CD4-positive, alpha-beta T cell treated with Interferon alpha-2 for 1 hour (primary cell): Measurements from ENCODE around the gene CIZ1.
A peak's percentile ranks its signal among the peaks of the same experiment; 100 is the strongest.
"Not testable (repeated sequence)": the region's sequence is repeated elsewhere in the genome, so short reads cannot be mapped to it uniquely, and the experiment has no call there.

Experiments used
- DNase-seq, 2 donors: peaks; one replicate each; pipeline ENCODE4 v3.0.0-alpha.2; 2020 to 2022

The CIZ1 gene

GRCh38 chr9:128144239-128145181, 46.9 kb downstream of the CIZ1 start:
- DNase-seq, result no peak

- no peak for DNase-seq
Observed at GRCh38 chr9:128143525-128144238, 47.7 kb downstream of the CIZ1 start.

- no peak for DNase-seq
Observed at GRCh38 chr9:128142596-128142995, 48.8 kb downstream of the CIZ1 start.

- DNase-seq, result no peak
Observed at GRCh38 chr9:128142061-128142460, 49.3 kb downstream of the CIZ1 start.

- no peak for DNase-seq
Observed at GRCh38 chr9:128141604-128142003, 49.8 kb downstream of the CIZ1 start.

- no peak for DNase-seq
Observed at GRCh38 chr9:128139621-128140020, 51.8 kb downstream of the CIZ1 start.

- no peak for DNase-seq
Observed at GRCh38 chr9:128138001-128138400, 53.4 kb downstream of the CIZ1 start.

GRCh38 chr9:128136816-128137793, 54.3 kb downstream of the CIZ1 start:
- no peak for DNase-seq

- not testable (repeated sequence) for DNase-seq
Observed at GRCh38 chr9:128135561-128135960, 55.8 kb downstream of the CIZ1 start.

- DNase-seq, result not testable (repeated sequence)
Observed at GRCh38 chr9:128132139-128132538, 59.2 kb downstream of the CIZ1 start.

- not testable (repeated sequence) for DNase-seq
Observed at GRCh38 chr9:128131346-128131745, 60.0 kb downstream of the CIZ1 start.

- not testable (repeated sequence) for DNase-seq
Observed at GRCh38 chr9:128130651-128131050, 60.7 kb downstream of the CIZ1 start.

- peak; percentile 51 to 69 for DNase-seq
Observed at GRCh38 chr9:128129976-128130590, 61.3 kb downstream of the CIZ1 start.

GRCh38 chr9:128128836-128129590, 62.4 kb downstream of the CIZ1 start:
- no peak for DNase-seq

GRCh38 chr9:128127990-128128835, 63.2 kb downstream of the CIZ1 start:
- peak; percentile 85 to 92 for DNase-seq

GRCh38 chr9:128127568-128127989, 63.8 kb downstream of the CIZ1 start, which contains the start of gene PTGES2:
TSS of gene PTGES2 (minus strand) at chr9:128127729. CDS start at chr9:128127717, 12 bp downstream.
- DNase-seq, result peak; percentile 79 to 89

GRCh38 chr9:128125580-128126354, 65.6 kb downstream of the CIZ1 start:
- no peak for DNase-seq

GRCh38 chr9:128124873-128125579, 66.3 kb downstream of the CIZ1 start:
- DNase-seq, result peak; percentile 25 to 57

GRCh38 chr9:128124451-128124850, 66.9 kb downstream of the CIZ1 start:
- no peak for DNase-seq
